Loucy (cell line): ENCODE results near the gene STAC2.

Experiments
- EZH2phosphoT487 ChIP-seq: fragments of 200-600 bp; IDR thresholded peaks from 2 replicates; pipeline ENCODE4 v1.6.1; 2018; ENCODE audit warnings: antibody characterized with exemption, mild to moderate bottlenecking, moderate library complexity, borderline replicate concordance
- TF ChIP-seq, protein P1 (sequence below): fragments of 200-600 bp; sonication (generic); conservative IDR thresholded peaks from 2 replicates; pipeline ENCODE4 v1.5.1; 2014; ENCODE audit warnings: mild to moderate bottlenecking, antibody characterized with exemption, low read length

DNA sequence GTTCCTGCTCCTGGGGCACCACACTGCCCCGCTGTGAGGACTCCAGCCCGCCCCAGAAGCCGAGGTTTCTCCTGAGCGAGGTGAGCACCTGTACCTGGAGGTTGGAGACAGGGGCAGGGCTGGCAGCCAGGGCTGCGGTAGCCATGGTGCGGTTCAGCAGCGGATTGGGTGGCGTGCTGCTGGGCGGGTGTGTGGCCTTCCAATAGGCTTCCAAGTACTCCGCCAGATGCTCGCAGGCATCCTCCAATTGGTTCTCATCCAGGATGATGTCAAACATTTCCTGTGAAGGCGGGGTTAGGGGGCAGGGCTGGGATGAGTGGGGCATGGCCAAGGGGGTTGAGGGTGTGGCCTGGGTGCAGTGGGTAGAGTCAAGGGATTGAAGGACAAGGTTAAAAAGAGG lies 48.5 kb downstream of the STAC2 start:
- TF ChIP-seq, protein P1, sequence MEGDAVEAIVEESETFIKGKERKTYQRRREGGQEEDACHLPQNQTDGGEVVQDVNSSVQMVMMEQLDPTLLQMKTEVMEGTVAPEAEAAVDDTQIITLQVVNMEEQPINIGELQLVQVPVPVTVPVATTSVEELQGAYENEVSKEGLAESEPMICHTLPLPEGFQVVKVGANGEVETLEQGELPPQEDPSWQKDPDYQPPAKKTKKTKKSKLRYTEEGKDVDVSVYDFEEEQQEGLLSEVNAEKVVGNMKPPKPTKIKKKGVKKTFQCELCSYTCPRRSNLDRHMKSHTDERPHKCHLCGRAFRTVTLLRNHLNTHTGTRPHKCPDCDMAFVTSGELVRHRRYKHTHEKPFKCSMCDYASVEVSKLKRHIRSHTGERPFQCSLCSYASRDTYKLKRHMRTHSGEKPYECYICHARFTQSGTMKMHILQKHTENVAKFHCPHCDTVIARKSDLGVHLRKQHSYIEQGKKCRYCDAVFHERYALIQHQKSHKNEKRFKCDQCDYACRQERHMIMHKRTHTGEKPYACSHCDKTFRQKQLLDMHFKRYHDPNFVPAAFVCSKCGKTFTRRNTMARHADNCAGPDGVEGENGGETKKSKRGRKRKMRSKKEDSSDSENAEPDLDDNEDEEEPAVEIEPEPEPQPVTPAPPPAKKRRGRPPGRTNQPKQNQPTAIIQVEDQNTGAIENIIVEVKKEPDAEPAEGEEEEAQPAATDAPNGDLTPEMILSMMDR = no peak
- TF ChIP-seq EZH2phosphoT487 = no peak
